K562 (cell line): ENCODE results near the gene CCDC178.

ENCODE experiments used
- BCL6 ChIP-seq: fragments of 250-450 bp; sonication (Bioruptor Pico); IDR thresholded peaks from 2 replicates; pipeline ENCODE4 v1.4.0; 2020
- CTCF ChIP-seq, 3 experiments: IDR thresholded peaks in 2 of 3; conservative IDR thresholded peaks in 1 of 3; 2 replicates each; pipeline ENCODE4 v1.5.1; 2011 to 2012; ENCODE audit warnings: low read length in 3 of 3, mild to moderate bottlenecking in 3 of 3, control low read depth in 2 of 3, improper control_type of control experiment in 1 of 3, inconsistent platforms in 1 of 3, low read depth in 1 of 3, mixed read lengths in 1 of 3, moderate library complexity in 1 of 3; ENCODE audit not compliant: insufficient read depth in 2 of 3
- E2F8 ChIP-seq: fragments of 450-650 bp; IDR thresholded peaks from 2 replicates; pipeline ENCODE4 v1.7.1; 2018; ENCODE audit warnings: mild to moderate bottlenecking, low read depth; ENCODE audit not compliant: partially characterized antibody
- ELK1 ChIP-seq: sonication (generic); formaldehyde crosslinking; IDR thresholded peaks from 2 replicates; pipeline ENCODE4 v1.8.1; 2022; ENCODE audit warnings: missing genetic modification reagents
- NFIC ChIP-seq: fragments of 450-650 bp; IDR thresholded peaks from 2 replicates; pipeline ENCODE4 v1.6.1; 2017; ENCODE audit warnings: mild to moderate bottlenecking, inconsistent platforms
- PHB2 ChIP-seq: fragments of 450-650 bp; IDR thresholded peaks from 2 replicates; pipeline ENCODE4 v1.6.1; 2017; ENCODE audit warnings: low read depth
- POLR2A ChIP-seq: fragments of 450-650 bp; conservative IDR thresholded peaks from 2 replicates; pipeline ENCODE4 v1.6.1; 2016
- POLR2AphosphoS2 ChIP-seq: IDR thresholded peaks from 2 replicates; pipeline ENCODE4 v1.6.1; 2012; ENCODE audit warnings: low read length, improper control_type of control experiment
- POLR2AphosphoS5 ChIP-seq: IDR thresholded peaks from 2 replicates; pipeline ENCODE4 v1.6.1; 2011; ENCODE audit warnings: mild to moderate bottlenecking, low read depth, low read length, moderate library complexity; ENCODE audit not compliant: control insufficient read depth, insufficient read depth
- STAG1 ChIP-seq: sonication (generic); formaldehyde crosslinking; IDR thresholded peaks from 2 replicates; pipeline ENCODE4 v1.5.0; 2020; ENCODE audit warnings: missing genetic modification reagents, borderline replicate concordance
- VEZF1 ChIP-seq: fragments of 200-800 bp; sonication (Bioruptor generic); IDR thresholded peaks from 2 replicates; pipeline ENCODE4 v1.6.1; 2017; ENCODE audit warnings: missing genetic modification characterization, missing compliant biosample characterization
- ZBTB26 ChIP-seq: fragments of 450-650 bp; formaldehyde crosslinking; IDR thresholded peaks from 2 replicates; pipeline ENCODE4 v1.4.0; 2022; ENCODE audit warnings: missing genetic modification characterization

GRCh38 chr18:33288082-33288716 is 152.3 kb downstream of the CCDC178 start:
- no peak for TF ChIP-seq ZBTB26 (CRISPR knock-in tag)
- TF ChIP-seq CTCF (IDR thresholded peaks at IDR 0.05 in 2 of 3, conservative IDR thresholded peaks at IDR 0.05 in 1 of 3; ENCODE audit: insufficient read depth in 2 of 3, low read depth in 1 of 3, low read length in 3 of 3), result no peak
- no peak for TF ChIP-seq POLR2A
- no peak for TF ChIP-seq E2F8
- no peak for TF ChIP-seq POLR2AphosphoS5
- TF ChIP-seq VEZF1 (CRISPR knock-in tag), result no peak
- TF ChIP-seq NFIC, result no peak
- no peak for TF ChIP-seq PHB2
- no peak for TF ChIP-seq STAG1 (CRISPR knock-in tag)
- TF ChIP-seq POLR2AphosphoS2, result no peak
- no peak for TF ChIP-seq BCL6
- TF ChIP-seq ELK1 (CRISPR knock-in tag), result no peak
